AG09309 (cell line): ENCODE results near the gene EEIG1.

Experiments used
- DNase-seq: peaks from one replicate; pipeline ENCODE4 v3.0.0-alpha.2; 2010; ENCODE audit warnings: low read depth
- H3K4me3 ChIP-seq: 2 replicates; pipeline ENCODE4 v1.5.1; 2011; ENCODE audit warnings: mild to moderate bottlenecking, low read depth, low read length, moderate library complexity; ENCODE audit not compliant: control insufficient read depth
- CTCF ChIP-seq: IDR thresholded peaks from 2 replicates; pipeline ENCODE4 v1.5.1; 2011; ENCODE audit warnings: mild to moderate bottlenecking, low read depth, low read length, inconsistent platforms; ENCODE audit not compliant: insufficient read depth, control insufficient read depth; ENCODE audit errors: missing control alignments

Gene EEIG1

GRCh38 chr9:128008171-128008570 lies 27.4 kb upstream of the EEIG1 start:
- no peak for TF ChIP-seq CTCF
- no peak overlapping the region for H3K4me3 ChIP-seq
- no peak for DNase-seq

- no peak for DNase-seq
- no peak overlapping the region for H3K4me3 ChIP-seq
These were observed 26.9 kb upstream of the EEIG1 start for GRCh38 chr9:128007566-128008138.

GRCh38 chr9:128006332-128006996 lies 25.7 kb upstream of the EEIG1 start:
- no peak for TF ChIP-seq CTCF
- no peak overlapping the region for H3K4me3 ChIP-seq
- no peak for DNase-seq

More at GRCh38 chr9:128007566-128008138, 26.9 kb upstream of the EEIG1 start:
- TF ChIP-seq CTCF, result no peak

- no peak overlapping the region for H3K4me3 ChIP-seq
- no peak for DNase-seq
- TF ChIP-seq CTCF, result no peak
These were observed 25.1 kb upstream of the EEIG1 start for GRCh38 chr9:128005923-128006322.

GRCh38 chr9:128003966-128004604 lies 23.3 kb upstream of the EEIG1 start:
- DNase-seq, result no peak
- H3K4me3 ChIP-seq, result no peak overlapping the region
- TF ChIP-seq CTCF, result no peak

- TF ChIP-seq CTCF, result no peak
- DNase-seq, result no peak
- no peak overlapping the region for H3K4me3 ChIP-seq
These were observed 22.2 kb upstream of the EEIG1 start for GRCh38 chr9:128002959-128003358.
